Left colon (tissue), 2 donors: ENCODE results near the gene ITM2B. TPM values are rescaled to one million over a fixed set of nuclear protein-coding genes. Genes with fewer than 3 reads are reported as not detected.
A peak's percentile ranks its signal among the peaks of the same experiment; 100 is the strongest.

Experiments
- ATAC-seq: fragments of 200-7000 bp; cut with Tn5 transposase; one replicate; pipeline ENCODE4 v1.9.1; 2020; ENCODE audit warnings: mild to moderate bottlenecking, moderate library complexity
- DNase-seq, 2 donors: peaks; one replicate each; pipeline ENCODE4 v3.0.0-alpha.2; 2020
- intact Hi-C, 2 donors: fragments of 100-400 bp; cut with DNase I in 1 of 2; cut with micrococcal nuclease in 1 of 2; formaldehyde crosslinking; loops; one replicate each; pipeline versions ENCODE4 v1.11.2 to v1.14.0; 2022; cut with DNase I, micrococcal nuclease
- total RNA-seq, 2 donors: library from RNA; stranded (reverse); fragmentation: NEBNext Ultra II Directional; extraction: Animal tissue kit (Norgen Biotek cat#: 25700); gene quantifications; one replicate each; pipeline ENCODE4 v1.2.1, GENCODE V29; 2021
- donor health status: DM: no; HTN: no; CAD: no.
- donor health status: DM: yes; HTN: yes; CAD: no.

Gene ITM2B
- total RNA-seq, 2 donors from 2014 or later, result 393 to 473 TPM

DNA sequence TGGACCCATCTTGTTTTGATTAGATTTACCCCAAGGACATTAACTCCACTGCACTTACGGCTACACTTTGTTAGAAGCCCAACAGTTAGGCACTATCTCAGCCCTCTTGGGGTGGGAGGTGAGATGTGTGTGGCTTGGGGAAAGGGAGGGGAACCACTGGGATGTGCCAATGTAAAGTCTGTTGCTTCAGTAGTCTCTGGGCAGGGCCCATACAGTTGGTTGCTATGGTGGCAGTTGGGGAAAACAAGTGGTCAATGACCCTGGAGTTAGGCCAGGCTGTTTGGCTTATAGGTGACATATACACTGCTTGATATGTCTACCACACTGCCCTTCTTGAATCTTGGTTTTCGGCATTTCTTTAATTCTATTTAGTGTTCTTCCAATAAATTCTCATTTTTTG, 61.6 kb downstream of the ITM2B start:
- intact Hi-C loops, result no loop called here
- ATAC-seq, result no peak
- DNase-seq, result no peak

GRCh38 chr13:48295271-48295670, 62.3 kb downstream of the ITM2B start:
- DNase-seq (no peak), ATAC-seq (no peak)
- intact Hi-C loops, result no loop called here

- intact Hi-C loops, result no loop called here
- no peak for DNase-seq
- ATAC-seq, result no peak
Measured at GRCh38 chr13:48296528-48296927, 63.5 kb downstream of the ITM2B start.

DNA sequence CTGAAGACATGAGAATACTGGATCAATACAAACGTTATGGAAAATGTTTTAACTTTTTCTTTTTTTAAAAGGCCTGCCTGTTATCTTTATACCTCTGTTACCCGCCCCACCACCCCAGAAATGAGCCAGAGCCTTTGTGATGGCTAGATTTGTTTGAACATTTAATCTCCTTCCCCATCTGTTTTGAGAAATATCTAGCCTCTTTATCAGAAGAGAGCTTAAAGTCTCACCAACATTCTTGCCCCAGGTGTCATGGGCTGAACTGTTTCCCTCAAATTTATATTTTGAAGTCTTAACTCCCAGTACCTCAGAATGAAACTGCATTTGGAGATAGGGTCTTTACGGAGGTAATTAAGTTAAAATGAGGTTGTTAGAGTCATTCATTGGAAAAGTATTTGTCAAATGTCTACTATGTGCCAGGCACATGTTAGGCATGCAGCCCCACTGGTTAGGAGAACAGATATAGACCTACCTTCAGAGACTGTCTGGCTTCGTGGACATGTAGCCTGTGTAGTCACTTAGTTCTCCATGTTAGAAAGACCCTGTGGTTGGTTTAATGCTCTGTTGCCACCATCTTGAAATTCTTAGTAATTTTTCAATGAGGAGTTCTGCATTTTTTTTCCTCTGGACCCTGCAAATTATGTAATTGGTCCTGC, 64.3 kb downstream of the ITM2B start:
- no peak for ATAC-seq
- intact Hi-C loops, result no loop called here
- no peak for DNase-seq

DNA sequence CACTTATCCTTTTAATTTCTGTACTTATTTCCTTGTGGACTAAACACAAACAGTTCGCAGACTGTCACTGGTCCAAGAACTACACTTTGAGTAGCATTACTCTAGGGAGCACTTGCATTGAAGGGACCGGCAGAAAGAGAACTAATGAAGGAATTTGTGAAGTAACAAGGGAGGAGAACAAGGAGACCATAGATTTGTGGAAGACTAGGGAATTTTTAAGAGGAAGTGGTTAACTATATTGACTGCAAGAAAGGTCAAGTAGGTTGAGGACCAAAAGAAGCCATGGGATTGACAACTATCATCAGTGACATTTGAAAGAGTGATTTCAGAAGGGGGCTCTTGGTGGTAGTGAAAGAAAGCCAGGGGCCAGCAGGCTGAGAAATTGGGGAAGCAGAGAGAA, 66.6 kb downstream of the ITM2B start:
- DNase-seq, result no peak
- intact Hi-C loops, result no loop called here
- no peak for ATAC-seq

GRCh38 chr13:48302871-48303358, 69.9 kb downstream of the ITM2B start:
- intact Hi-C loops, result loop anchor here in 1 of 2 donors (10.0 kb wide), 1 partner anchor 178 kb away; no protein-coding TSS in a partner anchor
- ATAC-seq (peak; percentile 27), DNase-seq (no peak)

DNA sequence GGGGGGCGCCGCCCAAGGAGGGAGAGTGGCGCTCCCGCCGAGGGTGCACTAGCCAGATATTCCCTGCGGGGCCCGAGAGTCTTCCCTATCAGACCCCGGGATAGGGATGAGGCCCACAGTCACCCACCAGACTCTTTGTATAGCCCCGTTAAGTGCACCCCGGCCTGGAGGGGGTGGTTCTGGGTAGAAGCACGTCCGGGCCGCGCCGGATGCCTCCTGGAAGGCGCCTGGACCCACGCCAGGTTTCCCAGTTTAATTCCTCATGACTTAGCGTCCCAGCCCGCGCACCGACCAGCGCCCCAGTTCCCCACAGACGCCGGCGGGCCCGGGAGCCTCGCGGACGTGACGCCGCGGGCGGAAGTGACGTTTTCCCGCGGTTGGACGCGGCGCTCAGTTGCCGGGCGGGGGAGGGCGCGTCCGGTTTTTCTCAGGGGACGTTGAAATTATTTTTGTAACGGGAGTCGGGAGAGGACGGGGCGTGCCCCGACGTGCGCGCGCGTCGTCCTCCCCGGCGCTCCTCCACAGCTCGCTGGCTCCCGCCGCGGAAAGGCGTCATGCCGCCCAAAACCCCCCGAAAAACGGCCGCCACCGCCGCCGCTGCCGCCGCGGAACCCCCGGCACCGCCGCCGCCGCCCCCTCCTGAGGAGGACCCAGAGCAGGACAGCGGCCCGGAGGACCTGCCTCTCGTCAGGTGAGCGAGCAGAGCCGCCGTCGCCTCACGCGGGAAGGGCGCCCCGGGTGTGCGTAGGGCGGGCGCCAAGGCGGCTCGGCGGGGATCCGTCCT, 70.5 kb downstream of the ITM2B start, which contains the start of gene RB1:
Gene RB1 (plus strand): TSS at position 393 of the 784 bp plus-strand sequence. CDS start 162 bp downstream, at position 555.
- ATAC-seq (peak; percentile 94), DNase-seq (peak; percentile 91 to 96)
- intact Hi-C loops, result loop anchor here in 1 of 2 donors (10.0 kb wide), 1 partner anchor 179 kb away; no protein-coding TSS in a partner anchor

DNA sequence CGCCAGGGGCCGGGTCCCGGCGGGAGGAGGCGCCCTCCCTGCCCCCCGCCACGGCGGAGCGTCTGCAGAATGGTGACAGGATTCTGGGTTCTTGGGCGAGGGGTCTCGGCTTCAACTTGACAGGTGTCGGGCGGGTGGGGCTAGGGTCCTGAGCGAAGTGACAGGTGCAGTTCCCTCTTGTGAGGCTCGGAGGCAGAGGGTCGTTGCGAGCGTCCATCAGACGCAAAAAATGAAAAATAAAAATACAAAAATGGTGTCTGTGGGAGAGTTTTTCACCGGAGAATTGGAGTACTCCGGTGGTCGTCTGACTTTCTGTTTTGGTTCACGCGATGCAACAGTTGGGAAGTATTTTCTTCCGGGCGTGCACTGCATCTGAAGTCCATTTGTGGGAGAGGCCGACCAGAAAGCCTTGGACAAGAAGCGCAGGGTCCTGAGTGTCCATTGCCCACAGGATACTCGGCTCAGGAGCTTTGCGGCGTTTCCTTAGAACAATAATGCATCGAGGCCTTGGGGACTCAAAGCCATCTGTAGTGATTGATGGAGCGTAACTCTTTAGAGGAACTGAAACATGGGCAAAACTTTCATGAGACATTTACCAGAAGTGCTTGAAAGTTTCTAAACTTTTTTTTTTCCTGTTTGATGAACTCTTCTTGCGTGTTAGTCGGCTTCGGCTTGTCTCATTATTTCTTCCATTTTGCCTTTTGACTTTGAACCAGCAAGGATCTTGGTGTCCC, 71.3 kb downstream of the ITM2B start:
- ATAC-seq, result peak; percentile 28
- intact Hi-C loops, result loop anchor here in 1 of 2 donors (10.0 kb wide), 1 partner anchor 180 kb away; no protein-coding TSS in a partner anchor
- peak in 1 of 2 donors; percentile 56 for DNase-seq

GRCh38 chr13:48311223-48311622, 78.2 kb downstream of the ITM2B start:
- ATAC-seq (no peak), DNase-seq (no peak)
- intact Hi-C loops, result no loop called here

- ATAC-seq (no peak), DNase-seq (no peak)
- intact Hi-C loops, result no loop called here
Measured at GRCh38 chr13:48315969-48316650, 83.1 kb downstream of the ITM2B start.

DNA sequence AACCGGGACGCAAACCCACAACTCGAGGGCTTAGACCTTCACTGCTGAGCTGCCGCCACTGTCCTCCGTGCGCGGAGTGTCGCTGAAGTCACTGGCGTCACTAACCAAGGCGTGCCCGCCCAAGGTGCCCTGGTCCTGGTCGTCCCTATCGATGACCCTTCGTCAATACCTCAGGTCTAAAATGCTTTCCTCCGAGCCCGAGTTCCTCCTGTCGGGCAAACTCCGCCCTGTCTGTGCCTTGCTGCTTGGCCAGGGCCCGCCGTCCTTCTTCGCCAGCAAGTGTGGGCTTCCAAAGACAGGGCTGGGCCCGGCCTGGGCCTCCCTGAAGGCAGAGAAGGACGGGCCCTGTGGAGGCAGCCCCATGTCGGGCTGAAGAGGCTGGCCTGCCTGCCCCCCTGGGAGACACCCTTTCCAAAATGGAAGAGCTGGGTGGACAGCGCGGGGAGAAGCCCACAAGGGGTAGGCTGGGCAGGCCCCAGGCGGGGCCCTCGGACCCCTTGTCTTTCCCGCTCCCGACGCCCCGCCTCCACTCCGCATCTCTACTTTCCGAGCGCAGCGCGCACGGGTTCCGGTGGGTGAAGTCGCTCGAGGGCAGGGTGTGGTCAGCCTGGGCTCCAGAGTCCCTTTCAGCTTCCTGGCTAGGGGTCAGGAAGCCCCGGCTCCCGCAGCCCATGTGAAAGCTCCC, 84.0 kb downstream of the ITM2B start:
- intact Hi-C loops, result no loop called here
- ATAC-seq, result no peak
- no peak for DNase-seq

DNA sequence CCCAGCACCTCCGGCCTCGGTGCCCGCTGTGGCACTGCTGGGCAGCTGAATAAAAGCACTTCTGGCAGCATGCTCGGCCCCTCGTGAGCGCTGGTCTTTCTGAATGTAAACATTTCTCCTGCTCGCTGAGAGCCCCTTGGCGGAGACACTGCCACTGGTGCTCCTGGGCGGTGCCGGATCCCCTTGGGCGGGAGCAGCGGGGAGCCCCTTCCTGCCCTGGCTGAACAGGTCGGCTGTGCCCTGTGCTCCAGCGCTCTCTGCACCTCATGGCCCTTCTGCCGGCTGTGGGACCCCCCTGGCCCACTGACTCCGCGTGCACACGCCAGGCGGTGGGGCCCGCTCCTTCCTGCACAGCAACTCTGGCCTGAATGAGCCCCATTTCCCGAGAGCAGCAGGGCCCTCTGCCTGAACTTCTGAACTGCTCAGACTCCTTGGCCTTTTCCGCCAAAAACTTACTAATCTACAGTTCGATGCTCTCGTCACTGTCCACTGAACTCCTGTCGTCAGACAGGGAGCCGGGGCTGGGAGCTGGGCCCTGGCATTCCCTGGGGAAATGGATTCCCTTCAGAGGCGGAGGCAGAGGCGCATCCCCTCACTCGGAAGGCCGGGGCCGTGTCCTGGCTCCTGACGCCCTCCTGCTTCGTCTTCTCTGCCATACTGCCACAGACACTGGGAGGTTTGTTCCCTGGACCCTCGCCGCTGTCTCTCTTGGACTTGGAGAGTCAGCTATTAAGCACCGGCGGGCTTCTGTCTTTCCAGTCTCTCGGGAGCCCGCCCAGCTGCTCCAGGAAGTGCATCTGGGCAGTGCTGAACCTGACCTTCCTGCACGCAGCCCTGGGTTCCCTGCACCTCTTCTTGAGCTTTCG, 84.7 kb downstream of the ITM2B start:
- intact Hi-C loops, result no loop called here
- ATAC-seq (no peak), DNase-seq (no peak)

DNA sequence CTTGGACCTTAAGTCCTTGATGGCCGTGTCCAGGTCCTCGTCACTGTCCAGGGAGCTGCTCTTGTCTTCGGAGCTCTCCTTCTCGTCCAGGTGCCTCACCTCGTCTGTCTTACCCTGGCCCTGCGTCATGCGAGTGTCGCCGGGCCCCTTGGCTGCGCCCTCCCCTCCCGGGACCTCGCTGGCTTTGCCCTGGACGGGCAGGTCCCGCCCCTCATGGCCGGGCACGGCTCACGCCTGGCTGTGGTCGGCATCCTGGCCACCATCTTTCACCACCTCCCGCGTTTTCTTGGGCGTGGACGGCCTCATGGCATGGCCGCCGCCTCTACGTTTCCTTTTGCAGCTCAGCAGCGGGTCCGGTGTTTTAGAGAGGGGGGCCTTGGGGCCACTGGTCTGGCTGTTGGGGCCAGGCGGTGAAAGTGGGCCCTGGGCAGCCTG, 85.4 kb downstream of the ITM2B start:
- intact Hi-C loops, result no loop called here
- DNase-seq (no peak), ATAC-seq (no peak)

DNA sequence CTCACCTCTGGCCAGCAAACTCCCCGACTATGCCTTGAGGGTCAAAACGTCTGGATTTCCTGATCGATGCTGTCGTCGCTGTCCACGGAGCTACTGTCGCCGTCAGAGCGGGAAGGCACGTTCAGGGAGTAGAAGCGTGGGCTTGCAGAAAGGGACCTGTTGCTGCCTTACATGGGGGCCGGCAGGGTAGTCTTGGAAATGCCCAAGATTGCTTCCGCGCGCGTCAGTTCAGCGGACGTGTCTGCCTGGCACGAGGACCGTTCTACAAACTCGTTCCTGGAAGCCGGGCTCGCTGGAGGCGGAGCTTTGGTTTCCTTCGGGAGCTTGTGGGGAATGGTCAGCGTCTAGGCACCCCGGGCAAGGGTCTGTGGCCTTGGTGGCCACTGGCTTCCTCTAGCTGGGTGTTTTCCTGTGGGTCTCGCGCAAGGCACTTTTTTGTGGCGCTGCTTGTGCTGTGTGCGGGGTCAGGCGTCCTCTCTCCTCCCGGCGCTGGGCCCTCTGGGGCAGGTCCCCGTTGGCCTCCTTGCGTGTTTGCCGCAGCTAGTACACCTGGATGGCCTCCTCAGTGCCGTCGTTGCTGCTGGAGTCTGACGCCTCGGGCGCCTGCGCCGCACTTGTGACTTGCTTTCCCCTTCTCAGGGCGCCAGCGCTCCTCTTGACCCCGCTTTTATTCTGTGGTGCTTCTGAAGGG, 86.0 kb downstream of the ITM2B start:
- intact Hi-C loops, result no loop called here
- ATAC-seq, result peak; percentile 57
- peak in 1 of 2 donors; percentile 39 for DNase-seq
